Measurements from ENCODE around the gene FPGS.

- TF ChIP-seq CTCF (IDR thresholded peaks at IDR 0.05) (no peak), POLR2A (IDR thresholded peaks at IDR 0.05) (no peak)
Observed at GRCh38 chr9:127755061-127756060, 47.3 kb upstream of the FPGS start.

All from testis (tissue), 2 donors.